GM12878 (cell line): ENCODE data around the gene CTXN1. TPM values are rescaled to one million over a fixed set of nuclear protein-coding genes. Genes with fewer than 3 reads are reported as not detected.

Source experiments
- ATAC-seq: fragments of 200-7000 bp; cut with Tn5 transposase; 3 replicates; pipeline ENCODE4 v1.9.1; 2020; ENCODE audit warnings: mild to moderate bottlenecking, moderate library complexity
- BruUV-seq: library from RNA; stranded (reverse); fragments of 400-500 nt; replicated peaks from 2 replicates; lab custom pipeline; 2021; lab: Mats Ljungman, UMichigan
- CTCF ChIA-PET: fragments of 300-600 bp; sonication (Branson Sonifier 250); formaldehyde crosslinking; extraction: SDS; loops from one replicate; lab custom pipeline; 2021; ENCODE audit warnings: inconsistent platforms; lab: Yijun Ruan, JAX
- POLR2A ChIA-PET: fragments of 350-600 bp; formaldehyde crosslinking; extraction: SDS; loops from one replicate; lab custom pipeline; 2021; ENCODE audit warnings: inconsistent platforms; lab: Charles Lee
- RAD21 ChIA-PET: fragments of 300-600 bp; sonication (Branson Sonifier 250); formaldehyde crosslinking; loops from one replicate; lab custom pipeline; 2023; ENCODE audit warnings: antibody characterized with exemption; ENCODE audit not compliant: unreplicated experiment; lab: Charles Lee
- SMC1A ChIA-PET: fragments of 300-600 bp; sonication (Branson Sonifier 250); formaldehyde crosslinking; loops from one replicate; lab custom pipeline; 2023; ENCODE audit not compliant: unreplicated experiment, uncharacterized antibody; lab: Charles Lee
- DNase-seq: peaks from one replicate; pipeline ENCODE4 v3.0.0-alpha.2; 2011; ENCODE audit warnings: low read depth, low spot score
- FAIRE-seq: peaks from 3 replicates; lab custom pipeline; 2011; peaks lifted over from hg19 to GRCh38; lab: Jason Lieb, UNC
- H2AFZ ChIP-seq: 2 replicates; pipeline ENCODE4 v1.6.0; 2011; ENCODE audit warnings: low read depth, low read length, control low read depth; ENCODE audit not compliant: control insufficient read depth
- H3K27ac ChIP-seq: 2 replicates; pipeline ENCODE4 v1.5.1; 2011; ENCODE audit warnings: control low read depth; ENCODE audit not compliant: control insufficient read depth, insufficient read depth
- H3K27me3 ChIP-seq, 2 experiments: replicated peaks in 1 of 2; 2 replicates each; pipeline versions ENCODE4 v1.6.0 to v1.6.1; 2011; ENCODE audit warnings: low read length in 1 of 2; ENCODE audit not compliant: control insufficient read depth in 2 of 2, insufficient read depth in 2 of 2
- H3K36me3 ChIP-seq, 2 experiments: 2 replicates each; pipeline ENCODE4 v1.5.1; 2011; ENCODE audit warnings: low read length in 1 of 2; ENCODE audit not compliant: control insufficient read depth in 2 of 2, insufficient read depth in 2 of 2
- H3K4me1 ChIP-seq: 2 replicates; pipeline ENCODE4 v1.6.1; 2011; ENCODE audit warnings: mild to moderate bottlenecking, low read length, moderate library complexity, mixed read lengths; ENCODE audit not compliant: control insufficient read depth, insufficient read depth
- H3K4me2 ChIP-seq: 2 replicates; pipeline ENCODE4 v1.6.0; 2011; ENCODE audit warnings: control low read depth; ENCODE audit not compliant: control insufficient read depth, insufficient read depth
- H3K4me3 ChIP-seq: fragments of 200-600 bp; sonication (generic); 2 replicates; pipeline ENCODE4 v1.5.1; 2016
- H3K79me2 ChIP-seq: 2 replicates; pipeline ENCODE4 v1.6.0; 2011; ENCODE audit warnings: low read length; ENCODE audit not compliant: control insufficient read depth, insufficient read depth
- H3K9ac ChIP-seq: 2 replicates; pipeline ENCODE4 v1.8.0; 2011; ENCODE audit warnings: low read length, control low read depth, mixed read lengths; ENCODE audit not compliant: control insufficient read depth, insufficient read depth
- H3K9me3 ChIP-seq: replicated peaks from 3 replicates; pipeline ENCODE4 v1.5.1; 2011; ENCODE audit warnings: mild to moderate bottlenecking, low read length; ENCODE audit not compliant: control insufficient read depth, insufficient read depth
- H4K20me1 ChIP-seq: 2 replicates; pipeline ENCODE4 v1.6.0; 2011; ENCODE audit not compliant: control insufficient read depth, insufficient read depth
- ATF3 ChIP-seq: IDR thresholded peaks from 2 replicates; pipeline ENCODE4 v1.6.1; 2011; ENCODE audit warnings: low read depth, mild to moderate bottlenecking, low read length, moderate library complexity, borderline replicate concordance; ENCODE audit errors: extremely low read depth
- BMI1 ChIP-seq: fragments of 450-650 bp; IDR thresholded peaks from 2 replicates; pipeline ENCODE4 v1.6.1; 2016; ENCODE audit warnings: mild to moderate bottlenecking, moderate library complexity, borderline replicate concordance
- CHD4 ChIP-seq: fragments of 200-600 bp; sonication (generic); IDR thresholded peaks from 2 replicates; pipeline ENCODE4 v1.6.1; 2016; ENCODE audit warnings: mild to moderate bottlenecking
- IKZF2 ChIP-seq, 2 experiments: fragments of 450-650 bp; IDR thresholded peaks; 2 replicates each; pipeline ENCODE4 v1.6.1; 2017; ENCODE audit warnings: mild to moderate bottlenecking in 2 of 2, moderate library complexity in 2 of 2
- POU2F2 ChIP-seq: IDR thresholded peaks from 3 replicates; pipeline ENCODE4 v1.6.1; 2011; ENCODE audit warnings: low read depth, mild to moderate bottlenecking, low read length, borderline replicate concordance
- SMARCA5 ChIP-seq: fragments of 450-650 bp; IDR thresholded peaks from 2 replicates; pipeline ENCODE4 v1.6.1; 2017; ENCODE audit warnings: mild to moderate bottlenecking
- SUZ12 ChIP-seq: fragments of 200-600 bp; sonication (generic); IDR thresholded peaks from one replicate; pipeline ENCODE4 v1.6.1; 2018; ENCODE audit warnings: antibody characterized with exemption, mild to moderate bottlenecking; ENCODE audit not compliant: unreplicated experiment
- TCF12 ChIP-seq: IDR thresholded peaks from 2 replicates; pipeline ENCODE4 v1.6.1; 2011; ENCODE audit warnings: low read depth, mild to moderate bottlenecking, low read length
- TCF3 ChIP-seq: IDR thresholded peaks from 2 replicates; pipeline ENCODE4 v1.6.1; 2012; ENCODE audit warnings: low read depth, mild to moderate bottlenecking, low read length, borderline replicate concordance; ENCODE audit not compliant: insufficient read depth
- ZNF622 ChIP-seq: fragments of 450-650 bp; IDR thresholded peaks from 2 replicates; pipeline ENCODE4 v1.6.1; 2017; ENCODE audit warnings: mild to moderate bottlenecking, inconsistent platforms
- WGBS: methylation state at CpG from one replicate; pipeline ENCODE4 v1.1.6; 2016; ENCODE audit warnings: low lambda C conversion rate; ENCODE audit not compliant: insufficient replicate concordance, insufficient coverage; ENCODE audit errors: missing lambda C conversion rate; 5-methylcytosine and 5-hydroxymethylcytosine counted together
- in situ Hi-C: fragments of 300-500 bp; cut with MboI; formaldehyde crosslinking; loops from 9 replicates; pipeline ENCODE4 v1.14.3; 2018; ENCODE audit warnings: mixed read lengths
- intact Hi-C: fragments of 100-400 bp; cut with micrococcal nuclease; formaldehyde crosslinking; loops from one replicate; pipeline ENCODE4 v1.14.2; 2022; ENCODE audit not compliant: unreplicated experiment
- polyA plus RNA-seq, 11 experiments: library from polyadenylated mRNA; depleted of rRNA in 4 of 11; unstranded in 6 of 11; stranded (reverse) in 5 of 11; fragments of >200 nt; fragmentation: Nextera tagmentation in 4 of 11; fragmentation: Illumina TruSeq in 1 of 11; extraction: Ambion mirVana in 4 of 11; extraction: Trizol in 1 of 11; gene quantifications; 1 replicate in 1 of 11; 2 replicates in 10 of 11; pipeline versions ENCODE4 v1.2.1 to v1.2.3, GENCODE V29; 2011 to 2016; ENCODE audit warnings: inconsistent platforms in 2 of 11, missing spikeins in 2 of 11, low read depth in 1 of 11
- total RNA-seq, 4 experiments: library from RNA; depleted of rRNA in 3 of 4; stranded (reverse); fragments of >200 nt in 3 of 4; fragmentation: Illumina TruSeq in 1 of 4; extraction: Trizol in 1 of 4; gene quantifications; 2 replicates each; pipeline versions ENCODE4 v1.2.1 to v1.2.3, GENCODE V29; 2013 to 2021
- TF ChIP-seq, protein P1 (sequence below): IDR thresholded peaks from 2 replicates; pipeline ENCODE4 v1.6.1; 2011; ENCODE audit warnings: low read depth, low read length, improper control_type of control experiment, borderline replicate concordance
- TF ChIP-seq, protein P2 (sequence below): fragments of 450-650 bp; IDR thresholded peaks from 2 replicates; pipeline ENCODE4 v1.6.1; 2018; ENCODE audit warnings: borderline replicate concordance, mild to moderate bottlenecking; ENCODE audit not compliant: partially characterized antibody
- TF ChIP-seq, protein P3 (sequence below), 3 experiments: IDR thresholded peaks in 2 of 3; conservative IDR thresholded peaks in 1 of 3; 2 replicates each; pipeline ENCODE4 v1.5.1; 2011; ENCODE audit warnings: low read depth in 3 of 3, low read length in 3 of 3, mild to moderate bottlenecking in 3 of 3, control low read depth in 2 of 3, moderate library complexity in 2 of 3, inconsistent platforms in 1 of 3, mixed read lengths in 1 of 3; ENCODE audit not compliant: control insufficient read depth in 2 of 3, insufficient read depth in 1 of 3; ENCODE audit errors: extremely low read depth in 1 of 3
- TF ChIP-seq, protein P4 (sequence below): fragments of 450-650 bp; IDR thresholded peaks from 2 replicates; pipeline ENCODE4 v1.6.1; 2016; ENCODE audit warnings: mild to moderate bottlenecking

CTXN1 gene
- total and polyA plus RNA-seq, 10 of the 15 experiments (the other 5 are each of a cell fraction or from before 2014, with no cell fraction given) = 0.04 to 1.0 (median 0.38) TPM; not detected in 4

DNA sequence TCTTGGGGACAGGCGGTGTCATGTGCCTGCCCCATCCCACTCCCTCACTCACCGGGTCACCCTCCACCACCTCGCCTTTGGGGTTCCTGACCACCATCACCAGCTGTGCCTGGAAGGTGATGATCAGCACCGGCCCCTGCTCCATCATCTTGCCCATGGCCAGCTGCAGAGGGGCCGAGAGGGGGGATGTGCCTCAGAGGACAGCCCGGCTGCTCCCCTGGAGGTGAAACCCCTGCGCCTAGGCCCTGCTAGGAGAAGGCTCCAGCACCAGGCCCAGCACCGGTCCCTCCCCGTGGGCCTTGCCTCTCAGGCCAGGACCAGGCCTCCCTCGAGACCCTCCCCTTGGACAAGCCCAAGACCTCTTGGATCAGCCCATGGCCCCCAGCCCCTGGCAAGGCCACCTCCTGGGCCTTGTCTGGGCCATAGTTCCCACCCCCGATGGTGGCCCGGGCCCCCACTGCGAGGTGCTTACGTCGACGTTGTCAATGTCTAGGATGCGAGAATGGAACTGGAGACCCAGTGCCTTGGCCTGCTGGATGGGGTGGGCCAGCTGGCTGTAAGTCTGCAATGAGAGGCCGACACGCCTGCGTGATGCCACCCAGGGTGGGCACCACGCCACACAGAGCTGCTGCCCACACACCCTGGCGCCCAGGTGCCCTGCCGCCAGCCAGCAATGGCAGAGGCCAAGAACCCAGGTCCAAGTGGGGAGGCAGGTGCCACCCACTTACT, 1.8 kb upstream of the CTXN1 start:
- Histone ChIP-seq H3K9me3 (no peaks in the 10 kb centered on the region), H3K27ac (no peak overlapping the region), H3K79me2 (no peaks in the 10 kb centered on the region), H4K20me1 (no peaks in the 10 kb centered on the region; the same call in 1 of the 2 replicates), H2AFZ (no peak overlapping the region), H3K36me3 (peaks cover 7 to 21% of the 10 kb centered on the region in 2 experiments; a peak in 3 of 4 replicates), H3K4me1 (no peaks in the 10 kb centered on the region; the same call in 1 of the 2 replicates), H3K4me2 (no peak overlapping the region), H3K27me3 (no peaks in the 10 kb centered on the region), H3K9ac (no peak overlapping the region), H3K4me3 (no peak overlapping the region)
- SMC1A ChIA-PET = interaction anchor here (2.2 kb wide), 1 partner anchor 16 kb away, joined by 10 read pairs; the partner anchor contains the start of gene TIMM44
- RAD21 ChIA-PET = interaction anchor here (1.8 to 2.2 kb wide), 2 partner anchors 8 to 16 kb away, joined by 5 to 11 read pairs; partner anchors contain the start of genes SNAPC2 and TIMM44
- in situ Hi-C loops (no loop called here), intact Hi-C loops (no loop called here)
- FAIRE-seq (no peak), DNase-seq (no peak), ATAC-seq (no peak)
- POLR2A ChIA-PET = interaction anchor here (0.6 kb wide), 1 partner anchor 47 kb away, joined by 3 read pairs; no protein-coding TSS in a partner anchor
- TF ChIP-seq TCF12 = no peak
- TF ChIP-seq, protein P1, sequence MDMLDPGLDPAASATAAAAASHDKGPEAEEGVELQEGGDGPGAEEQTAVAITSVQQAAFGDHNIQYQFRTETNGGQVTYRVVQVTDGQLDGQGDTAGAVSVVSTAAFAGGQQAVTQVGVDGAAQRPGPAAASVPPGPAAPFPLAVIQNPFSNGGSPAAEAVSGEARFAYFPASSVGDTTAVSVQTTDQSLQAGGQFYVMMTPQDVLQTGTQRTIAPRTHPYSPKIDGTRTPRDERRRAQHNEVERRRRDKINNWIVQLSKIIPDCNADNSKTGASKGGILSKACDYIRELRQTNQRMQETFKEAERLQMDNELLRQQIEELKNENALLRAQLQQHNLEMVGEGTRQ = no peak
- no peak for TF ChIP-seq POU2F2
- TF ChIP-seq, protein P2, sequence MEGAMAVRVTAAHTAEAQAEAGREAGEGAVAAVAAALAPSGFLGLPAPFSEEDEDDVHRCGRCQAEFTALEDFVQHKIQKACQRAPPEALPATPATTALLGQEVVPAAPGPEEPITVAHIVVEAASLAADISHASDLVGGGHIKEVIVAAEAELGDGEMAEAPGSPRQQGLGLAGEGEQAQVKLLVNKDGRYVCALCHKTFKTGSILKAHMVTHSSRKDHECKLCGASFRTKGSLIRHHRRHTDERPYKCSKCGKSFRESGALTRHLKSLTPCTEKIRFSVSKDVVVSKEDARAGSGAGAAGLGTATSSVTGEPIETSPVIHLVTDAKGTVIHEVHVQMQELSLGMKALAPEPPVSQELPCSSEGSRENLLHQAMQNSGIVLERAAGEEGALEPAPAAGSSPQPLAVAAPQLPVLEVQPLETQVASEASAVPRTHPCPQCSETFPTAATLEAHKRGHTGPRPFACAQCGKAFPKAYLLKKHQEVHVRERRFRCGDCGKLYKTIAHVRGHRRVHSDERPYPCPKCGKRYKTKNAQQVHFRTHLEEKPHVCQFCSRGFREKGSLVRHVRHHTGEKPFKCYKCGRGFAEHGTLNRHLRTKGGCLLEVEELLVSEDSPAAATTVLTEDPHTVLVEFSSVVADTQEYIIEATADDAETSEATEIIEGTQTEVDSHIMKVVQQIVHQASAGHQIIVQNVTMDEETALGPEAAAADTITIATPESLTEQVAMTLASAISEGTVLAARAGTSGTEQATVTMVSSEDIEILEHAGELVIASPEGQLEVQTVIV = no peak
- TF ChIP-seq ZNF622 = no peak
- no peak for TF ChIP-seq TCF3
- no peak for TF ChIP-seq BMI1
- TF ChIP-seq SUZ12 = no peak
- no peak for TF ChIP-seq IKZF2 (IDR thresholded peaks at IDR 0.05)
- TF ChIP-seq, protein P3, sequence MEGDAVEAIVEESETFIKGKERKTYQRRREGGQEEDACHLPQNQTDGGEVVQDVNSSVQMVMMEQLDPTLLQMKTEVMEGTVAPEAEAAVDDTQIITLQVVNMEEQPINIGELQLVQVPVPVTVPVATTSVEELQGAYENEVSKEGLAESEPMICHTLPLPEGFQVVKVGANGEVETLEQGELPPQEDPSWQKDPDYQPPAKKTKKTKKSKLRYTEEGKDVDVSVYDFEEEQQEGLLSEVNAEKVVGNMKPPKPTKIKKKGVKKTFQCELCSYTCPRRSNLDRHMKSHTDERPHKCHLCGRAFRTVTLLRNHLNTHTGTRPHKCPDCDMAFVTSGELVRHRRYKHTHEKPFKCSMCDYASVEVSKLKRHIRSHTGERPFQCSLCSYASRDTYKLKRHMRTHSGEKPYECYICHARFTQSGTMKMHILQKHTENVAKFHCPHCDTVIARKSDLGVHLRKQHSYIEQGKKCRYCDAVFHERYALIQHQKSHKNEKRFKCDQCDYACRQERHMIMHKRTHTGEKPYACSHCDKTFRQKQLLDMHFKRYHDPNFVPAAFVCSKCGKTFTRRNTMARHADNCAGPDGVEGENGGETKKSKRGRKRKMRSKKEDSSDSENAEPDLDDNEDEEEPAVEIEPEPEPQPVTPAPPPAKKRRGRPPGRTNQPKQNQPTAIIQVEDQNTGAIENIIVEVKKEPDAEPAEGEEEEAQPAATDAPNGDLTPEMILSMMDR (IDR thresholded peaks at IDR 0.05 in 2 of 3, conservative IDR thresholded peaks at IDR 0.05 in 1 of 3; ENCODE audit: control insufficient read depth in 2 of 3, extremely low read depth in 1 of 3, insufficient read depth in 1 of 3, low read depth in 3 of 3, low read length in 3 of 3) = no peak
- no peak for TF ChIP-seq ATF3
- no peak for TF ChIP-seq SMARCA5
- TF ChIP-seq CHD4 = no peak
- TF ChIP-seq, protein P4, sequence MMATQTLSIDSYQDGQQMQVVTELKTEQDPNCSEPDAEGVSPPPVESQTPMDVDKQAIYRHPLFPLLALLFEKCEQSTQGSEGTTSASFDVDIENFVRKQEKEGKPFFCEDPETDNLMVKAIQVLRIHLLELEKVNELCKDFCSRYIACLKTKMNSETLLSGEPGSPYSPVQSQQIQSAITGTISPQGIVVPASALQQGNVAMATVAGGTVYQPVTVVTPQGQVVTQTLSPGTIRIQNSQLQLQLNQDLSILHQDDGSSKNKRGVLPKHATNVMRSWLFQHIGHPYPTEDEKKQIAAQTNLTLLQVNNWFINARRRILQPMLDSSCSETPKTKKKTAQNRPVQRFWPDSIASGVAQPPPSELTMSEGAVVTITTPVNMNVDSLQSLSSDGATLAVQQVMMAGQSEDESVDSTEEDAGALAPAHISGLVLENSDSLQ = no peak
- CTCF ChIA-PET = interaction anchor here (1.9 kb wide), 1 partner anchor 17 kb away, joined by 8 read pairs; no protein-coding TSS in a partner anchor
- WGBS = 86% methylated on average over 23 of the region's 23 CpGs
- no TSS peak for BruUV-seq
